ENCODE results near the gene OR7C1. TPM values are rescaled to one million over a fixed set of nuclear protein-coding genes. Genes with fewer than 3 reads are reported as not detected.

Gene OR7C1
- total and polyA plus RNA-seq, 2 experiments from 2014 or later: 0.03 TPM; not detected in 1

- no peak for TF ChIP-seq ZNF462 (CRISPR knock-in tag; IDR thresholded peaks at IDR 0.05)
Measured at GRCh38 chr19:14814982-14815652, 19.9 kb downstream of the OR7C1 start (continued).

- no peak overlapping the region for H3K4me2 ChIP-seq
- Mint-ChIP-seq H3K27ac (no peak overlapping the region), H3K4me1 (no peaks in the 10 kb centered on the region), H3K4me3 (no peak overlapping the region), H3K36me3 (ENCODE audit: low read depth) (no peaks in the 10 kb centered on the region), H3K27me3 (ENCODE audit: insufficient read depth, low read depth, poor library complexity) (no peaks in the 10 kb centered on the region), H3K9me3 (peaks cover 66% of the 10 kb centered on the region)
- peaks cover 5% of the 10 kb centered on the region for H3K4me1 ChIP-seq (ENCODE audit: insufficient read depth)
- H3K79me2 ChIP-seq (replicated peaks; ENCODE audit: insufficient read depth): no peaks in the 10 kb centered on the region
- no peaks in the 10 kb centered on the region for H3F3A ChIP-seq (replicated peaks; ENCODE audit: low read depth)
- no peaks in the 10 kb centered on the region for H4K20me1 ChIP-seq (replicated peaks; ENCODE audit: insufficient read depth)
- no peak for DNase-seq (ENCODE audit: low spot score)
- H3K4me3 ChIP-seq: no peak overlapping the region
- peak overlapping the region; percentile 88 for H2AFZ ChIP-seq
- no peaks in the 10 kb centered on the region for H3K27me3 ChIP-seq (ENCODE audit: insufficient read depth)
- H3K36me3 ChIP-seq (ENCODE audit: insufficient read depth): no peaks in the 10 kb centered on the region
- TF ChIP-seq ZNF331 (CRISPR knock-in tag; IDR thresholded peaks at IDR 0.05; ENCODE audit: low read depth): no peak
- no peak for ATAC-seq
- H3K9me2 ChIP-seq (ENCODE audit: insufficient read depth): 0 out of 2 replicates have a peak, but pooled peaks cover 6% of the 10 kb centered on the region
- no peak overlapping the region for H3K27ac ChIP-seq (ENCODE audit: low read depth)
Measured at GRCh38 chr19:14809272-14810057, 25.5 kb downstream of the OR7C1 start.

All from GM23338 (cell line).